IMR-90 (cell line): Measurements from ENCODE around the gene SSBP3.
"Not testable (repeated sequence)": the region's sequence is repeated elsewhere in the genome, so short reads cannot be mapped to it uniquely, and the experiment has no call there.

ENCODE experiments used
- BHLHE40 ChIP-seq: fragments of 150-350 bp; IDR thresholded peaks from 2 replicates; pipeline ENCODE4 v1.6.1; 2016; ENCODE audit warnings: mild to moderate bottlenecking, low read depth, low read length
- CEBPB ChIP-seq: IDR thresholded peaks from 2 replicates; pipeline ENCODE4 v1.6.1; 2012; ENCODE audit warnings: low read depth, low read length, improper control_type of control experiment
- CHD1 ChIP-seq: IDR thresholded peaks from 2 replicates; pipeline ENCODE4 v1.6.1; 2012; ENCODE audit warnings: low read depth, low read length, improper control_type of control experiment
- CTCF ChIP-seq: conservative IDR thresholded peaks from 2 replicates; pipeline ENCODE4 v1.5.1; 2012; ENCODE audit warnings: mild to moderate bottlenecking, low read depth, low read length, improper control_type of control experiment
- ELK1 ChIP-seq: fragments of 150-350 bp; IDR thresholded peaks from 2 replicates; pipeline ENCODE4 v1.6.1; 2016; ENCODE audit warnings: low read depth, mild to moderate bottlenecking, low read length, moderate library complexity, borderline replicate concordance
- FOS ChIP-seq: fragments of 150-350 bp; IDR thresholded peaks from 2 replicates; pipeline ENCODE4 v1.6.1; 2016; ENCODE audit warnings: low read depth, low read length
- POLR2A ChIP-seq: IDR thresholded peaks from 2 replicates; pipeline ENCODE4 v1.6.1; 2012; ENCODE audit warnings: mild to moderate bottlenecking, low read depth, low read length
- RCOR1 ChIP-seq: IDR thresholded peaks from 2 replicates; pipeline ENCODE4 v1.6.1; 2012; ENCODE audit warnings: mild to moderate bottlenecking, low read length, improper control_type of control experiment; ENCODE audit not compliant: insufficient replicate concordance
- RFX5 ChIP-seq: IDR thresholded peaks from 2 replicates; pipeline ENCODE4 v1.8.0; 2012; ENCODE audit warnings: low read depth, mild to moderate bottlenecking, low read length, moderate library complexity
- SMC3 ChIP-seq: fragments of 150-350 bp; IDR thresholded peaks from 2 replicates; pipeline ENCODE4 v1.6.1; 2016; ENCODE audit warnings: low read depth, mild to moderate bottlenecking, antibody characterized with exemption, low read length, moderate library complexity
- USF2 ChIP-seq: fragments of 150-350 bp; IDR thresholded peaks from 2 replicates; pipeline ENCODE4 v1.6.1; 2017; ENCODE audit warnings: mild to moderate bottlenecking, antibody characterized with exemption, low read length, low read depth

GRCh38 chr1:54345548-54345947 lies 60.6 kb downstream of the SSBP3 start:
- TF ChIP-seq CTCF, CHD1, POLR2A, RFX5, BHLHE40, USF2, FOS, SMC3, ELK1, CEBPB, RCOR1: not testable (repeated sequence)
